HG02798 (cell line): ENCODE results near the gene CRIP1.

Experiments used
- ATAC-seq: cut with Tn5 transposase; IDR thresholded peaks from one replicate; pipeline ENCODE4 v1.9.1; 2021; ENCODE audit warnings: mild to moderate bottlenecking; ENCODE audit not compliant: unreplicated experiment, poor library complexity

CRIP1 gene

GRCh38 chr14:105479431-105480158 is 7.1 kb upstream of the CRIP1 start:
- no peak for ATAC-seq

- no peak for ATAC-seq
Observed at GRCh38 chr14:105480199-105480746, 6.4 kb upstream of the CRIP1 start.

- peak; percentile 58 for ATAC-seq
Observed at GRCh38 chr14:105480807-105481801, 5.6 kb upstream of the CRIP1 start.

- peak; percentile 44 for ATAC-seq
Observed at GRCh38 chr14:105481886-105482457, 4.7 kb upstream of the CRIP1 start.

GRCh38 chr14:105482486-105483110 is 4.1 kb upstream of the CRIP1 start:
- no peak for ATAC-seq

- no peak for ATAC-seq
Observed at GRCh38 chr14:105483300-105484068, 3.2 kb upstream of the CRIP1 start.

GRCh38 chr14:105484069-105484996 is 2.4 kb upstream of the CRIP1 start:
- no peak for ATAC-seq

- ATAC-seq: no peak
Observed at GRCh38 chr14:105484997-105485393, 1.7 kb upstream of the CRIP1 start.

- ATAC-seq: no peak
Observed at GRCh38 chr14:105485739-105486162, 935 bp upstream of the CRIP1 start.

GRCh38 chr14:105486974-105487448 is 325 bp downstream of the CRIP1 start:
- no peak for ATAC-seq

- no peak for ATAC-seq
Observed at GRCh38 chr14:105487449-105487985, 831 bp downstream of the CRIP1 start.

- no peak for ATAC-seq
Observed at GRCh38 chr14:105487986-105488777, 1.5 kb downstream of the CRIP1 start.

GRCh38 chr14:105488781-105489541 is 2.3 kb downstream of the CRIP1 start:
- ATAC-seq: no peak

- peak; percentile 4 for ATAC-seq
Observed at GRCh38 chr14:105489542-105490266, 3.0 kb downstream of the CRIP1 start.

- peak; percentile 3 for ATAC-seq
Observed at GRCh38 chr14:105490267-105490571, 3.5 kb downstream of the CRIP1 start.
